ENCODE measurements around the gene MYO3B.
"Not testable (repeated sequence)": the region's sequence is repeated elsewhere in the genome, so short reads cannot be mapped to it uniquely, and the experiment has no call there.

MYO3B gene

DNA sequence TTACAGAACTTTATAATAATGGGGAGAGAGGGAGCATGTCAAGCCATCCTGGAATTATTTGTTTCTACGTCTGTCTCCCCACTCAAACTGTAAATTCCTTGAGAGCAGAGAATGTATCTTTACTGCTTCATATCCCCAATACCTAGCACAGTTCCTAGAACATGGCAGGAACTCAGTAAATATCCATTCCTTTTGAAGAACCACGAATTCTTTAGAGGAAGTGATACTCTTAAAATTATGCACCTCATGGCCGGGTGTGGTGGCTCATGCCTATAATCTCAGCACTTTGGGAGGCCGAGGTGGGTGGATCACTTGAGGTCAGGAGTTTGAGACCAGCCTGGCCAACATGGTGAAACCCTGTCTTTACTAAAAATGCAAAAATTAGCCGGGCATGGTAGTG, 171.3 kb downstream of the MYO3B start:
- DNase-seq = not testable (repeated sequence)

DNA sequence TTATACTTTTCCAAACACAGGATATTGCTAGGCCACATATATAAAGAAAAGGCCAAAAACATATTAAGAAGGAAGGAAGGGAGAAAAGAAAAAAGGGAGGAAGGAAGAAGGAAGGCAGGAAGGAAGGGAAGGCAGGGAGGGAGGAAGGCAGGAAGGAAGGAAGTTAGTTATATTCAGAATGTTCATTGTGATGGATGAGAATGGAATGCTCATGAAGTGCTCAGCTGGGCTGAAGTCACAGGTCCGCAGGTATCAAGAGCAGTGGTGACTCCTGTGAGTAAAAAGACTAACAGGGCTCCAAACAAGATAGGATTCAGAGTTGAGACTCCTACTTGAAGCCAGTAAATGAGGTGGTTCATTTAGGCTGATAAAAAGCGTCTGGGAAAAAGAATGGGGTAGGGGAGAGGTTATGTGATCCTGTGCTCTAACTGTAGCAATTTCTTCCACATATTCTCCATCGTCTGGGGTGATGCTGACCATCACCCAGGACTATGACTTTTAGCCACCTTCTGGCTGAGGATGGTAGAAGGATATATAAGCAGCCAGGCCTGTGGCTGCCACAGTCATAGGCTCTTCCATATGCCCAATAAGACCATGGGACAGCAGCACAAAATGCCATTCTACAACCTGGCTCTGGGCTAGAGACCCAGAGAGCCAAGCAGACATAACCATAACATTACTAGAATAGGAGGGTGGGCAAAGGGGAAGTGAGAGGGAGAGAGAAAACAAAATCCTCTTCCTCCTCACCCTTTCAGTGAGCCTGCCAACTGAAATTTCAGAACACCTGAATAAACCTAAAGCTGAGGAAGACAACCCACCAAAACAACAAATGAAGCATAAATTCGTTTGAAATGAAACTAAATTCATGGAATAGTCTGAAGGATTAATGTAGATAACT, 173.2 kb downstream of the MYO3B start:
- DNase-seq = no peak

DNA sequence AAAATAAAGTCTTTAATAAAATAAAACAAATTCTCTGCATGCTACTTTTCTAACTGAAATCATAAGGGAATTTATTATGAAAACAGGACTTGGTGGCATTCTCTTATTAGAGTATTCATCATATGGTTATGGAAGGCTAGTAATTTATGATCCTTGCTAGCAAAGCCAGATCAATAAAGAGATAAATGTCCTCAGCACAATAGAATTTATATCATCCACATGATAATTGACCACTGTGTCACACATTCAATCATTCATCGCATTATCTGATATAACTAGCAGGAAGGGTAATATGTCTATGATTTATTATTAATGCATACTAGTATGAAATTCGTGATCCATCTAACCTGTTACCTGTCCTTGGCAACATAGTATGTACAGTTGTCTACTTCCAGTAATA, 175.8 kb downstream of the MYO3B start:
- DNase-seq = no peak

DNA sequence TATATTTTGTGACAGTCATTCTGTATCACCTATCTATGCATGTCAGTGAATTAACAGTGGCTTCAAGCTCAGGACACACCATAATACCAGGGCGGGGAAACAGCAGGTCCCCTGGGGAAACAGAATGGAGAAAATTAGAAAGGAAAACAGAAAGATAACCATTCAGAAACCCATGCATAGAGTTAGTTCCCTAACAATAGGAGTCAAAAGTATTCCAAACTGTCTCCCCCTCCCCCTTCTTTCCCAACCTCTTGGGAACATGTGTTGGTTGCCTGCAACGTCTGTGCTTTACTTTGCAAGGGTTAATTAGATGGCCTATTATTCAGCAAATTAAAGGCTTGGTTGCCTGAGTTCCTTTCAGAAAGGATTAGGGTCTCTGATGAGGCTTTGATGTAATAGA, 176.4 kb downstream of the MYO3B start:
- DNase-seq = no peak

DNA sequence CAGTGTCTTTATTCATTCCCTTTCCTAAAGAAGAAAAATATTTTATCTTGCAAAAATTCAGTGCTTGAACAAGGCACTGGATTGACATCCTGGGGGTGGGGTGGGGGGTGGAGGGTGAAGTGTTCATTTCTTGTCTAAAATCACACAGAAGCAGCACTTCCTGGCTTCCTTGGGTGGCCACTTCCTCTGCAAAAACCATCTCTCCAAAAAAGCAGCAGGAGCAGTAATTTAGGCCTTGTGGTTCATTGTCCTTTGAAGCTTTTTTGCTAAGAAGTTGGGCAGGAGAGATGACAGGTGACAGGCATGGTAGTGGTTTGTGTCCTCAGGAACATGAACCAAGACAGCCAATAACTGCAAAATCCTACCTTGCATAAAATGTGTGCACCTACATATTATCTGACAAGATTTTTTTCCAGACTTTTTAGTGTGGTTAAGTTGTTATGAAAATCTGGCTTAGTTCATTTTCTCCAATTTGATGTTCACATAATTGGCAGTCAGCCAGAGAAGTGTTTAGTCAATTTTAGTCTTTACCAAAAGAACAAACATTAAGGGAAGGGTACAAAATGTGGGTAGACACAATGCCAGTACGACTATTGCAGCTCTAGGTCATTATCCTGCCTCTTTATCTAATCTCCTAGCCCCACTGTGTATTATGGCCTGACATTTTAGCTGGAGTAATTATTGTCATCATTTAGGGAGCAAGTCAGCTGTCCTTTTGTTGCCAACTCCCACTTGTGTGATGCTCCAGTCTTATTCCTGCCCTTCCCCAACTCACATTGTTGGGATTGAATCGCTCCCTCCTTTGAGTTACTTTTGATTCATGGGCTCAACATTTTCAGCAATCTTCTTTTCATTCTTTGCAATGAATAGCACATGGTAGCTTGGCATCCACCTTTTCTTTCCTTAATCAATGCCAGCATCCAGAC, 177.2 kb downstream of the MYO3B start:
- peak; percentile 21 for DNase-seq

DNA sequence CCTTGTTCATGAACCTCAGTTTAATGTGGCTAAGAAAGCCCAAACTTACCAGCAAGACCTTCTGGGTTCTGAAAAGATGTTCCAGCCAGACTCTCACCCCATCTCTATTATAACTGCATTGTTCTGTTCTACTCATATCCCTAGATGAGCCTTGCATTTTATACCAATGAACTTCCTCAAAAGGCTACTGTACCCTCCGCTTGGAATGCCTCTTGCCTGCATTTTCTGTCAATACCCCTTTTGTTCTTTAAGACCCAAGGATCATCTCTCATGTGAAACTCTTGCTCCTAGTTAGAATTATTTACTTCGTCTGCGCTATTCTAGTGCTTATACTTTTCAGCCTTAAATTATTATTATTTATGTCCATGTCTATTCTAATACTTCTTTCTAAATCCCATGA, 181.5 kb downstream of the MYO3B start:
- no peak for DNase-seq

DNA sequence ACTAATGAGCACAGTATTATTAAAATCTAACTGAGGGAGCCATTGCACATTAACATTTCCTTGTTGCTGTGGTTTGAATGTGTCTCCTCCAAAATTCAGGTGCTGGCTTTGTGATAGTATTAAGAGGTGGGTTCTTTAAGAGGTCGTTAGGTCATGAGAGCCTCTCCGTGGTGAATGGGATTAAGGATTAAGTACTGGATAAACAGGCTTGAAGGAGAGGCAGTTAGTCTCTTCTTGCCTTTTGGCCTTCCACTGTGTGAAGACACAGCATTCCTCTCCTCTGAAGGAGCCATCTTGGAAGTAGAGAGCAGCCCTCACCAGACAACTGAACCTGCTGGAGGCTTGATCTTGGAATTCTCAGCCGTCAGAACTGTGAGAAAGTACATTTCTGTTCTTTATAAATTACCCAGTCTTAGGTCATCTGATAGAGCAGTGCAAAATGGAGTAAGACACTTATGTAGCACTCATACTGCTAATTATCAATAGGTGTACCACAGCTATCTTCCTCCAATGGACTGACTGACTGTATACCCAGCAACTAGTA, 182.7 kb downstream of the MYO3B start:
- DNase-seq = no peak

DNA sequence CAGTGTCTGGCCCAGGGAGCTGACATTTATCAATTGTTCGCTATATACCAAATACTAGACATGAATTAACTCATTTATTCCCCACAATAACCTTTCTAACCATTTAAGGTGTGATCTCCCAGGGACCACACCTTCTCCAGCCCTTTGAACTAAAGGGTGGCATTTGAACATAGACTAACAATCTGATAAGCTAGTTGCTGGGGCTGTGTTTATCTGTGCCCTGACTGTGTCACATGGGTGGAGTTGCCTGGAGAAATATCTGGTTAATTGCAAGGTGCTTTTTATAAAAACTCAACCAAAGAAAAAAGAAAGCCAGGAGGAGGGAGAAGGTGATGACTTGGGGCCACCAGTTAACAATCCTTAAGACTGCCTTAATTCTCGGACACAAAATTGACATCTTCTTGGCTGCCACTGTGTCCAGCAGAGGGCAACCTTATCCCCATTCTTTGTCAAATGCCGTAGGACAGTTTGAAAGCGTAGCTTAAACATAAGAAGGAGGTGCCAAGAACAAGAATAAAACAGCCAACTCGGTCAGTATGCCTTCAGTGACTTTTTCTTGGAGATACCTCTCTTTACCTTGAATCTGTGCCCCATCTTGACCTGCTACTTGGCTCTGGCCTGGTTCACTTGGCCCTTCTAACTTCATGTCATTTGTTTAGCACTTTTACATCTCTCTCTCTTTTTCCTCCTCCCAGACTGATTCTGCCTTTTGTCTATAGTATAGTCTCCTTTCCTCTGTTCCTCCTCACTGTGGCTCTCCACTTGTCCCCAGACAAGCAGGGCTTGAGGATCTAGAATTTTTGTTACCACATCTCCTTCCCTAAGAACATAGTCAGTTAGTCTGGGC, 183.4 kb downstream of the MYO3B start:
- DNase-seq = peak; percentile 50

DNA sequence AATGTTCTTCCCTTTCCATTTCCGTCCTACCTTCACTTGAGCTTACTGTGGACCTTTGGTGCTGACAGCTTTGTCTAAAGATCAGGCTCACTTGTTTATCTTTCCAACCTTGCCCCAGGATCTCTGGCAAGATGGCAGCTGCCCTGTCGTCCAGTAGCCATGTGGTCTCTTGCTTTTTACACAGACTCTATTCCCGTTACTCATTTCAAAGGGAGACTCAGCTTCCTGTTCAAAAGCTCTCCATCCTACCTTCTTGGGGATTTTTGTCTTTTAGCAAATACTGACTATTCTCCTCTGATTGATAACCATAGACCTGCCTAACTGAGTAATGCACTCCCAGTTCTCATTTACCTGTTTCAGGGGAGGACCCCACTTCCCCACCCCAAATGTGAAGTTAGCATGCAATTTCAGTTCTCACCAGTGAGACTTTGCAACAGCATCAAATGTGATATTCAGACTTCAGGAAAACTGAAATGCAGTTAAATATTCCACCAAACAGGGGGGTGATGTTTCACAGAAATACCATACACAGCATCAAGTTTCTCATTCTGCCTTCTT, 184.4 kb downstream of the MYO3B start:
- no peak for DNase-seq

DNA sequence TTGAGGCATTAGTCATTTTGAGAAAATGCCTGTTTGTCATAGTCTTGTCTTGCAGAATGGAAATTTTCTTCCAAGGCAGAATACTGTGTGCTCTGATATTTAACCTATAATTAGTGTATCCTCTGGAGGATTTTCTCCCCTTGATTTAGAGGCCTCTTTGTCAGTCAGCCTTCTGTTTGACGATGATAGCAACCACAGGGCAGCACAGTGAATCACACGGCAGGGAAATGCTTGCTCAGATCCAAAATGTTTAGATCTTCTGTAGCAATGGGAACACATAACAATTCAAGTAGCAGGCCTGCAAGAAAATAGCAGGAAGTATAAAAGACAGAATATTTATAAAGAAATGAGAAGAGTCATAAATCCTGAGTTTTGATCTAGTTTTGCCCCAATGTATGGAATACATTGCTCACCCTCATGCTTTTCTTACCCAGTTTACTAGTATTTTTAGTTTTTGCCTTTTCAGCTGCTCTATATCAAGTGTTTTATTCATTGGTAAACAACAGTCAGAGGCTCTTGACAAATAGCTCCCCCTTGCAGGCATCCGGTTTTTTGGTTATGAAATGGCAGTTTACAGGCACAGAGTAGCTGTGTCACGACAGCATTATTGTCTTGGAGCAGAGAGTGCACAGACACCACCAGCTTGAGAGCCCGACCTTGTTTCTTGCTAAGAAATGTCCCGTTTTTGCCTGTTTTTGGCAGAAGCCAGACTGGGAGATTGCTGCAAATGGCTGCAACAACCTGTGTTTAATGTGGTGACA, 185.1 kb downstream of the MYO3B start:
- no peak for DNase-seq

DNA sequence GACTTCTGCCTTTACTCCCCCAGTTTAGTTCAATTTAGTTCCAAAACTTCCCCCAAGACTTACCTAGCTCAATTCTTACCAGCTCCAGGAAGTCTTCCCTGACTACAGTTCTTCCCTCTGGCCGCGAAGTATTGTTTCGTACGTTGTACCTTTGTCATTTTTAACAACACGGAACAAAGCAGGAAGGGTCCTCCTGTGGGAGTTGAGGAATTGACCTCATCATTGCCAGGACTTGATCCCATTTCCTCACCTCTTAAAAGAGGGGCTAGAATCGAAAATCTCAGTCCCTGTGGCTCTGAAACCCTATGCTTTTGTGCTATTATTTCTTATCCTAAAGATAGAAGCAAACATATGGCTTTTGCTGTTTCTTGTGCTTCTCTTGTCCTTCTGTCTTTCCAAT, 187.1 kb downstream of the MYO3B start:
- no peak for DNase-seq

DNA sequence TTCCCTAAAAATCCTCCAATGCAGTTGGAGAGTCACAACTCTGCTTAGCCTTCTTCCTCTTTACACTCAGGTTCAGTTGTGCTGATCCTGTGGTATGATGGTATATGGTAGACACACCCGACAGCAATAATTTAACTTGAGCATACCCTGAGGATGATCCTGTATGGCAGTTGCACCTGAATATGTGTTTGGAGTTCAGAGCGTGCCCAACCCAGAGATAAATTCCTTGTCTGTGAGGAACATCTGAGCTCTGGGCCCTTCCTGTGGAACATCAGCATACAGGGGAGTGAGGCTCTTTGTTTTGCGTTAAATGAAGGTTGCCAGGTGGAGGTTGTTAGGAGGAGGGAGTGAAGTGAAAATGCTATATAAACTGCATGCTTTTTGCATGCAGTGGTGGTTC, 187.7 kb downstream of the MYO3B start:
- DNase-seq = no peak

DNA sequence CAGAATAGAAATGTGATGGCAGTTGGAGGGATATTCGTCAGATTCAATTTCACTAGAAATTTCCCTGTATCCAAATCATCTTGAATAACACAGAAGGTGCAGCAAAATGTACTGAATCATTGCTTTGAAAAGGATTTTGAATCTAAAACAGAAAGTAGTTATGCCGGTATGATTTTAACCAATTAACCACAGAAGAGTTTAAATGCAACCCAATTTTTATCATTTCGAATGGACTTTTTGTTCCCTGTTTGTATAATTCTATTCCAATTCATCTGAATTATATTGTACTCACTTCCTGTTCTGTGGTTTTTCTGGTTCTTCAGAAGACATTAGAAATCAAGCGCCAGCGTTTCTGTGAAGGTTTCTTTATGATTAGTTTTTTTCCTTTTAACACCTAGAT, 190.4 kb downstream of the MYO3B start:
- DNase-seq = no peak

DNA sequence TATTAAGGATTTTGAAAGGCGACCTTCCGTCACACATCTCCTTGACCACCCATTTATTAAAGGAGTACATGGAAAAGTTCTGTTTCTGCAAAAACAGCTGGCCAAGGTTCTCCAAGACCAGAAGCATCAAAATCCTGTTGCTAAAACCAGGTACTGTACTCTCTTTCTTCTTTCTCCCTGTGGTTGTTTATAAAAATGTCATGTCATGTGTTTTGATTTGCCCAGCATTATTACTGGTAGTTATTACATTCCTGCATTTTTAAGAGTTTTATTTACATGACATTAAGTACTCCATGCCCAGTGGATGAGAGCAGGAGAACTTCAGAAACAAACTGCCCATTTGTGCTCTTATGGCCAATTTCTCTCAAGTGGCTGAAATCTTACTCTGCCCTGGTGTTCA, 191.3 kb downstream of the MYO3B start:
- no peak for DNase-seq

DNA sequence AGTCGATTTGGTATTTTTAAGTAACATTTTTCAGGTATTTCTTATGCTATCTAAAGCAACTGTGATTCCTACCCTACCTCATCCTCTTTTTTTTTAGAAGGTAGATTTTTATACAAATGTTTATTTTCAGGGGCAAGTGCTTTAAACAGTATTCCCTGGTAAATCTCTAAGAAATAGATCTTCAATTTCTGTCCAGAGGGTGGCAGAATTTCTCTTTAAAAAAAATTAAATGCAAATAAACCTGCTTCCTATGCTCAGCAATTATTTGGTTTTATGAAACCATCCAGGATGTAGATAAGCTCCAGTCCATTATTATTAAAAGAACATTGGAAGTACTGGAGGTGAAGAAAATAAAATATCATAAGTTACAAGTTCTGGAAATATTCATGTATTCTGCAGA, 191.9 kb downstream of the MYO3B start:
- DNase-seq = no peak

DNA sequence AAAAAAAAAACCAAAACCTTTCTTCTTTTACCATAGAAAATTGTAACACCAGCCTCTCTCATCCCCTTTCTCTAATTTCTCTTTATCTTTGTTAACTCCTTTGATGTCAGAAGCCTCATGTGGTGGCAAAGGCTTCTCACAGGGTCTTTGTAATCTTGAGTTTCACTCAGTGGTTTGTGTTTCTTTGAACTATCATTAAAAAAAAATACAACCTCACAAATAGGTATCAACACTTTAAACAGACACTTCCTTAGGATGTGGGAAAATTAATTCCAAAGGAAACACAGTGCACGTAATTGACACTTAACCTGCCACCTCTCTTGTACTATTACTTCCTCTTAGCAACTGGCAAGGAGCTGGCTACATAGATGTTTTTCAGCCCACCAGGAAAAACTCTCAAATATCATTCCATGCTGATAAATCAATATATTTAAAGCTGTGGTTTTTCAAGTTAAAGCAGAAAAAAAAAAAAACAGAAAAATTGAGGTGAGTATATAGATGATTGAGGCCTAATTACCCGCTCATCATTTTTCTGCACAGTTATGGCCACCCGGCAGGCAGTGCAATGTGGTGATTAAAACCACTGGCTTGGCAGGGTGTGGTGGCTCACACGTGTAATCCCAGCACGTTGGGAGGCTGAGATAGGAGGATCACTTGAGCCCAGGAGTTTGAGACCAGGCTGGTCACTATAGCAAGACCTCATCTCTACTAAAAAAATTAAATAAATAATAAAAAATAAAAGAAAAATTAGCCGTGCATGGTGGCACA, 193.5 kb downstream of the MYO3B start:
- DNase-seq = no peak

DNA sequence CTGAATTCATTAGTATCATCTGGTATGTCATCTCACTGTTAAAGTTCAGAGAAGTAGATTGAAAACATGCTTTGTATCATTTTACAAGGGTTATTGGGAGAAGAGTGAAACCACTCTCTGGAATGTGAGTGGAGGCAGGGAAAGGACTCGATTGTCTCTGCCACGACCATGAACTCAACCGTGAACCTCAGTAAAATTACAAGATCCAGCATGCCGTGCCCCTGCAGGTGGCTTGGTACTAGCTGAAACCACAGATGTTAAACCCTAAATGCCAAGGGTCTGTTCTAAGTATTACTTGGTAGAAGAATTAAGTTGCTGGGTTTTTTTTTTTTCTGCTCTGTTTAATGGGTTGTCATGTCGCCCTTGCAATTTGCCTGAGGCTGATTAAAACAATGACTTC, 197.2 kb downstream of the MYO3B start:
- DNase-seq = no peak

DNA sequence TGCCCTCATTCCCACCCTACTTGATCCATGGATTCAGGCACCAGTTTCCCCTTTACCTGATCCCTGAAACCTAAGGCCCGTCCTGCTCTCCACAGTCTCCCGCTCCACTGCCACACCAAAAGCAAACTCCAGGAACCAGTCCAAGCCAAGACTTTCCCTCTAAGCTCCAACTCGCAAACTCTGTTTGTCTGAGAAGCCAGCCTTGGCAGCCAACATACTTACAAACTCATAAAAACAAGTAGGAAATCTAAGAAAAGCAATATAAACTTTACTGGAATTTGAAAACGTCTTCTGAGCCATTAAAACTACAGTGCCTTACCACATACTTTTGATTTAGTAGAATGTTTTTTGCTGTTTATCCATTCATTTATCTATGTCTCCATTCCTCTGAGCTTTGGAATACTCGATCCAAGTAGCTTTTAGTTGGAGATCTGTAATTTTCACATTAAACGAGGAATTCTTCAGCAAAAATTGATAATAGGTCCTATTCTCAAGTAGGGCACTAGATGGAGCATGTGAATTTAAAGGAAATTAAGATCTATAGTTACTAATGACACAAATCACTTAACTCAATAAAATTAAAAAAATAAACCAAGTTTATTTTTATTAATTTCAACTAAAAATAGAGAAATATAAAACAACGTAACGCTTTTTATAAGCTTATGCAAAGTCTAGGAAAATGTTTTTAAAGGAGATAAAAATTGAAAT, 199.7 kb downstream of the MYO3B start:
- no peak for DNase-seq

DNA sequence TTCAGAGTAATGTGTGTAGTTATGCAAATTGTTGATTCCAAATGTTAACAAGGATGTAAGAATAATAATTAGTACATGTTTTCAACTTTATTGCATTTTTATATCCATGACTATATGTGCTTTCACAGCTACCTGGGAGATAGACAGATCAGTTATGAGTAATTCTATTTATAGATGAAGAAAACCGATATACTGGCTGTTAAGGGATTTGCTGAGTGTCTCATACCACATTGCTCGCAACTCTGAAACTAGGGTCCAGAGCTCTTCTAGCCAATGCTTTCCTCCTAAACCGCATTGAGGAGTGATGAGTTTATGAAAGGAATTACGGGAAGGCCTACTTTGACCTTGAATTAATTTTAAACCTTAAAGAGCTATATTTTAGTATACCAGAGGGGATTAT, 202.3 kb downstream of the MYO3B start:
- DNase-seq = no peak

DNA sequence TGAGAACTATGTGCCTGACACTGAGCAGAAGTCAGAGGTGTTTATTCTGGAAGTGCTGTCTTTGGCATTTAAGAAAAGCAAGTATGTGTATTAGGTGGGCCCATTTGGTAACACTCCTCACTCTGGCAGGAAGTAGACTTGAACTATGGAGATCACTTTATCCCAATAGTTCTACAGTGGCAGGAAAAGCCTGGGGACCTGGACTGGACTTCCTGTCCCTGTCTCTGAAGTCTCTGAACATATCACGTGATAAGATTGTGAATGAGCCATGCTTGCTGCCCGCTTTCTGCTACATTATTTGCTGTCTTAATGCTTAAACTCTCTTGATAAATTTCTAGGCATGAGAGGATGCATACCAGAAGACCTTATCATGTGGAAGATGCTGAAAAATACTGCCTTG, 203.7 kb downstream of the MYO3B start:
- no peak for DNase-seq
